HCT116 (cell line): ENCODE measurements around the gene LRRC7. TPM values are rescaled to one million over a fixed set of nuclear protein-coding genes. Genes with fewer than 3 reads are reported as not detected.

Experiments
- ATAC-seq: fragments of 200-7000 bp; cut with Tn5 transposase; 2 replicates; pipeline ENCODE4 v1.9.1; 2020; ENCODE audit warnings: mild to moderate bottlenecking, moderate library complexity
- BruUV-seq: library from RNA; stranded (reverse); fragments of 400-500 nt; replicated peaks from 2 replicates; lab custom pipeline; 2021; lab: Mats Ljungman, UMichigan
- CTCF ChIA-PET: fragments of 300-600 bp; sonication (Branson Sonifier 250); formaldehyde crosslinking; loops from one replicate; lab custom pipeline; 2021; ENCODE audit warnings: antibody characterized with exemption; lab: Charles Lee
- POLR2A ChIA-PET: fragments of 300-600, 350-600 bp; sonication (Branson Sonifier 250); formaldehyde crosslinking; loops from one replicate; lab custom pipeline; 2021; ENCODE audit warnings: antibody characterized with exemption; lab: Charles Lee
- RAD21 ChIA-PET, 2 experiments: fragments of 300-600 bp; sonication (Branson Sonifier 250); formaldehyde crosslinking; loops; one replicate each; lab custom pipeline; 2023; ENCODE audit warnings: low total read pairs in 2 of 2; ENCODE audit not compliant: uncharacterized antibody in 2 of 2, unreplicated experiment in 2 of 2, low non-redundant PET in 1 of 2; lab: Charles Lee
- DNase-seq: peaks from one replicate; pipeline ENCODE4 v3.0.0-alpha.2; 2010; ENCODE audit warnings: low read depth, low spot score
- H2AFZ ChIP-seq: fragments of 200-600 bp; shearing (Covaris generic), sonication (generic); 2 replicates; pipeline ENCODE4 v1.6.1; 2017; ENCODE audit warnings: low read depth, mixed run types, mixed read lengths, antibody characterized with exemption, low read length; ENCODE audit not compliant: poor library complexity, severe bottlenecking
- H3K27ac ChIP-seq: 2 replicates; pipeline ENCODE4 v1.5.1; 2012; ENCODE audit warnings: low read depth, low read length
- H3K27me3 ChIP-seq: fragments of 200-600 bp; sonication (generic); 2 replicates; pipeline ENCODE4 v1.6.1; 2016; ENCODE audit warnings: mixed run types, low read length, mixed read lengths; ENCODE audit not compliant: insufficient read depth
- H3K36me3 ChIP-seq, 2 experiments: fragments of 200-500 bp in 1 of 2; fragments of 200-600 bp in 1 of 2; sonication (Bioruptor generic) in 1 of 2; sonication (generic) in 1 of 2; 2 replicates each; pipeline versions ENCODE4 v1.5.1 to v1.6.1; 2014 to 2016; ENCODE audit warnings: low read length in 2 of 2, inconsistent platforms in 1 of 2, mixed read lengths in 1 of 2, mixed run types in 1 of 2; ENCODE audit not compliant: insufficient read depth in 2 of 2, control insufficient read depth in 1 of 2
- H3K4me1 ChIP-seq, 2 experiments: fragments of 200-600 bp in 1 of 2; sonication (generic) in 1 of 2; 2 replicates each; pipeline versions ENCODE4 v1.5.1 to v1.6.1; 2012 to 2017; ENCODE audit warnings: low read length in 2 of 2, inconsistent platforms in 1 of 2, mild to moderate bottlenecking in 1 of 2, mixed read lengths in 1 of 2, mixed run types in 1 of 2, moderate library complexity in 1 of 2; ENCODE audit not compliant: insufficient read depth in 2 of 2, control insufficient read depth in 1 of 2
- H3K4me2 ChIP-seq: fragments of 200-600 bp; sonication (generic); 2 replicates; pipeline ENCODE4 v1.6.1; 2017; ENCODE audit warnings: mixed run types, low read length, mixed read lengths
- H3K4me3 ChIP-seq, 2 experiments: fragments of 200-600 bp in 1 of 2; sonication (generic) in 1 of 2; replicated peaks in 1 of 2; 2 replicates each; pipeline ENCODE4 v1.5.1; 2011 to 2016; ENCODE audit warnings: low read length in 2 of 2, control low read depth in 1 of 2, low read depth in 1 of 2, mild to moderate bottlenecking in 1 of 2, mixed read lengths in 1 of 2, mixed run types in 1 of 2
- H3K79me2 ChIP-seq: fragments of 200-600 bp; sonication (generic); 2 replicates; pipeline ENCODE4 v1.6.1; 2017; ENCODE audit warnings: mild to moderate bottlenecking, mixed run types, low read length, moderate library complexity, mixed read lengths; ENCODE audit not compliant: insufficient read depth
- H3K9ac ChIP-seq: fragments of 200-600 bp; sonication (generic); 2 replicates; pipeline ENCODE4 v1.6.1; 2016; ENCODE audit warnings: low read length, mixed read lengths
- H3K9me2 ChIP-seq: fragments of 200-600 bp; sonication (generic), shearing (Covaris generic); 2 replicates; pipeline ENCODE4 v1.6.1; 2017; ENCODE audit warnings: mixed run types, mild to moderate bottlenecking, moderate library complexity; ENCODE audit not compliant: insufficient read depth
- H3K9me3 ChIP-seq, 2 experiments: fragments of 200-500 bp in 1 of 2; fragments of 200-600 bp in 1 of 2; sonication (Bioruptor generic) in 1 of 2; sonication (generic) in 1 of 2; 2 replicates each; pipeline ENCODE4 v1.6.1; 2014 to 2017; ENCODE audit warnings: low read length in 2 of 2, mixed read lengths in 2 of 2, inconsistent platforms in 1 of 2, low read depth in 1 of 2, mild to moderate bottlenecking in 1 of 2, mixed run types in 1 of 2, moderate library complexity in 1 of 2; ENCODE audit not compliant: control insufficient read depth in 1 of 2, insufficient read depth in 1 of 2
- H4K20me1 ChIP-seq: fragments of 200-600 bp; sonication (generic), shearing (Covaris generic); 2 replicates; pipeline ENCODE4 v1.6.1; 2017; ENCODE audit warnings: mixed run types, mild to moderate bottlenecking, moderate library complexity; ENCODE audit not compliant: insufficient read depth
- CTCF ChIP-seq, 3 experiments: fragments of 200-600 bp in 1 of 3; sonication (generic) in 1 of 3; IDR thresholded peaks in 2 of 3; conservative IDR thresholded peaks in 1 of 3; 2 replicates each; pipeline ENCODE4 v1.5.1; 2012 to 2017; ENCODE audit warnings: low read depth in 2 of 3, low read length in 2 of 3, antibody characterized with exemption in 1 of 3, borderline replicate concordance in 1 of 3, control low read depth in 1 of 3, mild to moderate bottlenecking in 1 of 3, mixed read lengths in 1 of 3, mixed run types in 1 of 3, moderate library complexity in 1 of 3; ENCODE audit not compliant: insufficient read depth in 1 of 3
- ELF1 ChIP-seq: IDR thresholded peaks from 2 replicates; pipeline ENCODE4 v1.6.1; 2012; ENCODE audit warnings: low read depth, borderline replicate concordance
- EZH2phosphoT487 ChIP-seq: fragments of 200-600 bp; IDR thresholded peaks from 2 replicates; pipeline ENCODE4 v1.6.1; 2018; ENCODE audit warnings: antibody characterized with exemption, borderline replicate concordance
- FOSL1 ChIP-seq: IDR thresholded peaks from 2 replicates; pipeline ENCODE4 v1.6.1; 2012; ENCODE audit warnings: low read depth
- JUND ChIP-seq: IDR thresholded peaks from 2 replicates; pipeline ENCODE4 v1.6.1; 2012
- RAD21 ChIP-seq: IDR thresholded peaks from 2 replicates; pipeline ENCODE4 v1.6.1; 2012; ENCODE audit warnings: low read depth, mild to moderate bottlenecking
- SP1 ChIP-seq: IDR thresholded peaks from 2 replicates; pipeline ENCODE4 v1.6.1; 2012; ENCODE audit warnings: low read depth
- YY1 ChIP-seq: IDR thresholded peaks from 2 replicates; pipeline ENCODE4 v1.6.1; 2011; ENCODE audit warnings: low read length, low read depth, moderate library complexity, mild to moderate bottlenecking; ENCODE audit not compliant: insufficient replicate concordance; ENCODE audit errors: extremely low read depth
- ZBTB33 ChIP-seq: IDR thresholded peaks from 2 replicates; pipeline ENCODE4 v1.6.1; 2011; ENCODE audit warnings: mild to moderate bottlenecking, low read length, moderate library complexity; ENCODE audit not compliant: insufficient replicate concordance; ENCODE audit errors: extremely low read depth
- ZFX ChIP-seq: fragments of 450-650 bp; IDR thresholded peaks from 2 replicates; pipeline ENCODE4 v1.6.1; 2017
- ZNF274 ChIP-seq: fragments of 200-500 bp; sonication (Bioruptor generic); IDR thresholded peaks from 2 replicates; pipeline ENCODE4 v1.6.1; 2014; ENCODE audit warnings: mild to moderate bottlenecking, low read depth, low read length, inconsistent platforms
- intact Hi-C: fragments of 100-400 bp; cut with micrococcal nuclease; formaldehyde crosslinking; loops from 2 replicates; pipeline ENCODE4 v1.10.0; 2022
- total RNA-seq: library from RNA; stranded (reverse); gene quantifications from one replicate; pipeline ENCODE4 v1.2.1, GENCODE V29; 2021; ENCODE audit not compliant: unreplicated experiment

LRRC7 gene
- total RNA-seq, 1 experiment from 2014 or later, result not detected

- BruUV-seq, result no TSS peak
- Histone ChIP-seq H3K9ac (no peak overlapping the region), H3K4me2 (no peak overlapping the region), H2AFZ (no peak overlapping the region), H3K9me3 (no peaks in the 10 kb centered on the region), H3K27ac (no peak overlapping the region), H3K9me2 (no peaks in the 10 kb centered on the region), H3K79me2 (no peaks in the 10 kb centered on the region), H3K4me3 (no peak overlapping the region), H4K20me1 (no peaks in the 10 kb centered on the region), H3K36me3 (no peaks in the 10 kb centered on the region), H3K27me3 (no peaks in the 10 kb centered on the region), H3K4me1 (no peaks in the 10 kb centered on the region)
- ChIA-PET RAD21 (no interaction called here), CTCF (no interaction called here), POLR2A (no interaction called here)
- intact Hi-C loops, result loop anchor here (5.0 kb wide), 1 partner anchor 885 kb away; no protein-coding TSS in a partner anchor
- no peak for DNase-seq
- TF ChIP-seq YY1, result no peak
- TF ChIP-seq ELF1, result no peak
- no peak for TF ChIP-seq JUND
- TF ChIP-seq FOSL1, result no peak
- TF ChIP-seq EZH2phosphoT487, result no peak
- no peak for TF ChIP-seq SP1
- no peak for TF ChIP-seq ZFX
- no peak for TF ChIP-seq RAD21
- TF ChIP-seq CTCF (IDR thresholded peaks at IDR 0.05 in 2 of 3, conservative IDR thresholded peaks at IDR 0.05 in 1 of 3; ENCODE audit: borderline replicate concordance in 1 of 3, insufficient read depth in 1 of 3, low read depth in 2 of 3, low read length in 2 of 3), result no peak
- TF ChIP-seq ZBTB33, result no peak
- no peak for TF ChIP-seq ZNF274
- no peak for ATAC-seq
Observed at GRCh38 chr1:69702085-69702484, 134.4 kb downstream of the LRRC7 start.
